Epithelial cell of proximal tubule (primary cell): ENCODE results near the gene ZNF627. TPM values are rescaled to one million over a fixed set of nuclear protein-coding genes. Genes with fewer than 3 reads are reported as not detected.
A peak's percentile ranks its signal among the peaks of the same experiment; 100 is the strongest.

Experiments
- DNase-seq: peaks from one replicate; pipeline ENCODE4 v3.0.0-alpha.2; 2011; ENCODE audit warnings: low read depth
- H3K4me3 ChIP-seq: 2 replicates; pipeline ENCODE4 v1.5.1; 2011; ENCODE audit warnings: low read depth, mild to moderate bottlenecking, low read length
- total RNA-seq: library from RNA; depleted of rRNA; stranded (reverse); fragments of >200 nt; gene quantifications from 2 replicates; pipeline ENCODE4 v1.2.3, GENCODE V29; 2015
- TF ChIP-seq, protein P1 (sequence below): conservative IDR thresholded peaks from 2 replicates; pipeline ENCODE4 v1.5.1; 2012; ENCODE audit warnings: low read depth, mild to moderate bottlenecking, low read length

Gene ZNF627
- total RNA-seq, 1 donor from 2014 or later: 12.5 TPM

- no peak overlapping the region for H3K4me3 ChIP-seq
- TF ChIP-seq, protein P1, sequence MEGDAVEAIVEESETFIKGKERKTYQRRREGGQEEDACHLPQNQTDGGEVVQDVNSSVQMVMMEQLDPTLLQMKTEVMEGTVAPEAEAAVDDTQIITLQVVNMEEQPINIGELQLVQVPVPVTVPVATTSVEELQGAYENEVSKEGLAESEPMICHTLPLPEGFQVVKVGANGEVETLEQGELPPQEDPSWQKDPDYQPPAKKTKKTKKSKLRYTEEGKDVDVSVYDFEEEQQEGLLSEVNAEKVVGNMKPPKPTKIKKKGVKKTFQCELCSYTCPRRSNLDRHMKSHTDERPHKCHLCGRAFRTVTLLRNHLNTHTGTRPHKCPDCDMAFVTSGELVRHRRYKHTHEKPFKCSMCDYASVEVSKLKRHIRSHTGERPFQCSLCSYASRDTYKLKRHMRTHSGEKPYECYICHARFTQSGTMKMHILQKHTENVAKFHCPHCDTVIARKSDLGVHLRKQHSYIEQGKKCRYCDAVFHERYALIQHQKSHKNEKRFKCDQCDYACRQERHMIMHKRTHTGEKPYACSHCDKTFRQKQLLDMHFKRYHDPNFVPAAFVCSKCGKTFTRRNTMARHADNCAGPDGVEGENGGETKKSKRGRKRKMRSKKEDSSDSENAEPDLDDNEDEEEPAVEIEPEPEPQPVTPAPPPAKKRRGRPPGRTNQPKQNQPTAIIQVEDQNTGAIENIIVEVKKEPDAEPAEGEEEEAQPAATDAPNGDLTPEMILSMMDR: no peak
- DNase-seq: no peak
Observed at GRCh38 chr19:11652492-11652891, 55.2 kb downstream of the ZNF627 start.

DNA sequence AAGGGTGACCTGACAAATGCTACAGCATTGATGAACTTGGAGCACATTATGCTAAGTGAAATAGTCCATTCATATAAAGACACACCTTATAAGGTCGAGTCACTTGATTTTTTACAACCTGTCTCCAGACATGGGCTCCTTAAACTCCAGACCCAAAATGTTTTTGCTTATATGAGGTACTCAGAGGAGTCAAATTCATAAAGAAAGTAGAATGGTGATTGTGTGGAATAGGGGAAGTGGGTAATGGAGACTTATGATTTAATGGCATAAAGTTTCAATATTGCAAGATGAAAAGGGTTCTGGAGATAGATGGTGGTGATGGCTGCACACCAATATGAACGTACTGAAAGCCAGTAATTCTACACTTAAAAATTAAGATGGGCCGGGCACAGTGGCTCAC is 59.3 kb downstream of the ZNF627 start:
- no peak for DNase-seq
- no peak overlapping the region for H3K4me3 ChIP-seq
- TF ChIP-seq, protein P1: no peak

DNA sequence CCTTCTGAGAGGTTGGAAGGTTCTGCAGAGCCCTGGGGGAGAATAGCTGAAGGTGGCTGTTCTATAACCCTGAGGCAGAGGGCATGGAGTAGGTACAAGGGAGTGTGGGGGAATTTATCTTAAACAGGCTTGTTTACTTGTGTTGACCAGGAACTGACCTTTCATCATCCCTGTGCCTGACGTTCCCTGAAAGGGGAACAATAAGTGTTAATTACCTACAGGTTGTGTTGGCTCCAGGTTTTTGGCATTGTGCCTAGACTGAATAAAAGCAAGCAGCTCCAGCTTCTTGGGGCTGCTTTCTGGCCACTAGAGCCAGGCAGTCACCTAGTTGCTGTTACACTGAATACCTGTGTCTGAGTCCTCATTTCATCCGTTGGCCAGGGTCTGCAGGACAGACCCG is 60.0 kb downstream of the ZNF627 start:
- TF ChIP-seq, protein P1: no peak
- H3K4me3 ChIP-seq: no peak overlapping the region
- DNase-seq: no peak

DNA sequence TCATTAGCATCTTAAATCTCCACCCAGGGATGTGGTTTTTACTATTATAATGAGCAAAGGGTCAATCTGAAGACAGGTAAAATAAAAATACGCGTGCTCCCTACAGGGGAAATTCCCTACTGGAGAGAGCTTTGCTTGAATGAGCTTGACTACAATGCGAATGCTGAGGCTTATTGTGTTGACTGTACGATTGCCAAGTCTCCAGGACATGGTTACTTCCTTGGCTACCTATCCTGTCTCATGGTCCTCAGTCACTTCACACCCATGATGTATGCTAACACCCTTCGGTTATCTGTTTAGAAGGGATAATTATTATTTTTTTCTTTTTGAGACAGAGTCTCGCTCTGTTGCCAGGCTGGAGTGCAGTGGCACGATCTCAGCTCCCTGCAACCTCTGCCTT is 61.7 kb downstream of the ZNF627 start:
- H3K4me3 ChIP-seq: no peak overlapping the region
- peak; percentile 64 for DNase-seq
- TF ChIP-seq, protein P1: no peak

GRCh38 chr19:11659612-11660011 is 62.3 kb downstream of the ZNF627 start:
- no peak overlapping the region for H3K4me3 ChIP-seq
- no peak for DNase-seq
- TF ChIP-seq, protein P1: peak; percentile 35

DNA sequence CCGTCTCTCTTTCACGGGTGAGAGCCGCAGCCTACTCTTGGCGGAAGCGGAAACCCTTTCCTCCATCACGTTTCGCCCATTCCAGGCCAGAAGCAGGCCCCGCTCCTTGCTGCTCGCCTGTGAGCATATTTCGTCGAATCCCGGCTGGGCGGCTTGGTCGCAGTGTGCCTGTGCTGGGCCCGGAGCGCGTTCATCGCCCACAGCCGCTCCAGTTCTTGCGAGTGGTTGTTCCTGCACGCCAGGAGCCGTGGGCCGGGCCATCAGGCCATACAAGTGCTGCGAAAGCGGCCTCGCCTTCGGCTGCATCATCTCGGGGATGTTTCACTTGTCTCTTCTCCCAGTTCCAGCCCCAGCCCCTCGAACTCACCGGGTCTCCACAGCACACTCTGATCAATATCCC is 65.0 kb downstream of the ZNF627 start:
- TF ChIP-seq, protein P1: no peak
- no peak overlapping the region for H3K4me3 ChIP-seq
- no peak for DNase-seq

DNA sequence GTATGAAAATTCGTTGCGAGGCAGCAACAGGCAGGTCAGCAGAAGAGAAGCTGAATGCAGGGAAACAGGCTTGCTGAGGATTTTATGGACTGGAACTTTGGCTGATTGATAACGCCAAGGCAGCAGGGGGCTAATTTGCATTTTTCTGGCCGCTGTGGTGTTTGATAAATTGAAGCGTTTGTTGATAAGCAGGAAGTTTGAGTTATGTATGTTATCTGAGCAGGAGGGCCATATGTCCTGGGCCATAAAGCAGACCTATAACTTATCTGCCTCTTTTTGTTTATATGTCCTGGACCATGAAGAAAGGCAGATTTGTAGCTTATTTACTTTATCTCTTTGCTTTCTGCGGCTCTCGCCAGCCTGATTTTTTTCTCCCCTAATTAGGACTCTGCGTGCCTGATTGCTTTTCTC is 65.9 kb downstream of the ZNF627 start:
- TF ChIP-seq, protein P1: no peak
- H3K4me3 ChIP-seq: no peak overlapping the region
- DNase-seq: no peak
